ENCODE data around the gene UNC5A.

GRCh38 chr5:176847148-176847547 is 36.8 kb downstream of the UNC5A start:
- TF ChIP-seq CTCF (IDR thresholded peaks at IDR 0.05) (no peak), POLR2A (IDR thresholded peaks at IDR 0.05) (no peak)
